Measurements from ENCODE around the gene PLCH1.

- no peak for TF ChIP-seq CTCF (IDR thresholded peaks at IDR 0.05)
- TF ChIP-seq ZFX (IDR thresholded peaks at IDR 0.05; ENCODE audit: borderline replicate concordance), result no peak
Measured at GRCh38 chr3:155744010-155744625, 753 bp downstream of the PLCH1 start.

Measured in 22Rv1 (cell line).